GM19193 (cell line): Measurements from ENCODE around the gene ITPRID2.

Source experiments
- POLR2A ChIP-seq: IDR thresholded peaks from 4 replicates; pipeline ENCODE4 v1.6.1; 2011; ENCODE audit not compliant: insufficient read depth, insufficient read length; ENCODE audit errors: extremely low read depth

The ITPRID2 gene

GRCh38 chr2:181891258-181891965 is at the start of gene ITPRID2:
ITPRID2 (plus strand) TSS chr2:181891730; CDS start chr2:181892067, 337 bp downstream.
- TF ChIP-seq POLR2A = no peak

- TF ChIP-seq POLR2A = no peak
These were observed 46.8 kb upstream of the ITPRID2 start for GRCh38 chr2:181844551-181845290.

GRCh38 chr2:181846399-181847197 is 44.9 kb upstream of the ITPRID2 start:
- no peak for TF ChIP-seq POLR2A

DNA sequence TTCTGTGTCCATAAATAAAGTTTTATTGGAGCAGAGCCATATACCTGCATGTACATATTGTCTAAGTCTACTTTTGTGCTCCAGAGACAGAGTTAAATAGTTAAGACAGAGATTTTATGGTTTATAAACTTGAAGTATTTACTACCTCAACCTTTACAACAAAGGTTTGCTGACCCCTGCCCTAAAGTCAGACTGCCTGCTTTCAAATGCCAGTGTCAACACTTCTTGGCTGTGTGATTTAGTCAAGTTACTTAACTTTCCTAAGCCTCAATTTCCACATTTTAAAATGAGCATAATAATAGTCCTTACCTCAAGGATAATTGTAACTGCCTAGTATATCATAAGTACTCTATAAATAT is 44.4 kb upstream of the ITPRID2 start:
- no peak for TF ChIP-seq POLR2A

- no peak for TF ChIP-seq POLR2A
These were observed 43.8 kb upstream of the ITPRID2 start for GRCh38 chr2:181847702-181848101.

DNA sequence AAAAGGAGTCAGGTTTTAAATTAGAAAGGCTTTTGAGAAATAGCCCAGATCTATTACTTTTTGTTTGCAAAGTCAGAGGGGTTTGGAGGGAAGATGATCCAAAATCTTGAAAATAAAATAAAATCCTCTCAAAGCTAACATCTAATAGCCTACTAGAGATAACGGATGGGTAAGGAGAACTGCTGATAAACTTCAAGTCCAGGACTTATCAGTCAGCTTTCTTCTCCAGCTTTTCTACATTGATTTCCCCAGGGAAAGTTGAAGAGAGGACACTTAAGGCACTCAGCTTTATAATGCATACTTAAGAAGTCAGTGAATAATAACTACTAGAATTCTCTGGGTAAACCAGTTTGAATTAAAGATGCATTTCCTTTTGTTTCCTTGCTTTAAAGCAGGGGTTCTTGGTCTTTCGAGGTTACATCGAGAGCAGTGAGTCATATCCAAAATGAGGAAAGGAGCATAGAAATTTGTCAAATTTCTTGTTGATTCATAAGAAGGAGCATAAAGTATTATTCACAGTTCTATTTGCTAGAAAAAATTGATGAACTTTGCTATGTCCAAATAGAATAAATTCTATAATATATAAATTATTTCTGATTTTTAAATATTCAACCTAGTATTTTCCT is 43.2 kb upstream of the ITPRID2 start:
- TF ChIP-seq POLR2A = no peak

GRCh38 chr2:181849601-181850000 is 41.9 kb upstream of the ITPRID2 start:
- no peak for TF ChIP-seq POLR2A

- TF ChIP-seq POLR2A = no peak
These were observed 40.5 kb upstream of the ITPRID2 start for GRCh38 chr2:181850936-181851560.

DNA sequence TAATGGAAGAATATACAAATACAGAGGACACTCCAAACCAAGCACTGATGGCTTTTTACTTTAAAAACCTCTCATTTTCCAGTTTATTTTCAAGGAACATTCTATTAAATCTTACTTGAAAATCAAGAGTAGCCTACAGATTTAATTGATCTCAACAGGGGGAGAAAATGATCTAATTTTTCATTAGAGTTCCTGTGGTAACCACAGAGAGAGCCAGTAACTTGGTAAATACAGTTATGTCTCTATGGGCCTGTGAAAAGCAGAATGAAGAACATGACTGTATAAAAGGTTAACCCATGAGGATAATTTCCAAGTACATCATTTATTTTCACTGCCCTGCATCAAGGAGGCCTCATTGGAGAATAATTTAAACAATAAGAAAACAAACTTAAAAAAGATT is 39.8 kb upstream of the ITPRID2 start:
- TF ChIP-seq POLR2A = no peak

DNA sequence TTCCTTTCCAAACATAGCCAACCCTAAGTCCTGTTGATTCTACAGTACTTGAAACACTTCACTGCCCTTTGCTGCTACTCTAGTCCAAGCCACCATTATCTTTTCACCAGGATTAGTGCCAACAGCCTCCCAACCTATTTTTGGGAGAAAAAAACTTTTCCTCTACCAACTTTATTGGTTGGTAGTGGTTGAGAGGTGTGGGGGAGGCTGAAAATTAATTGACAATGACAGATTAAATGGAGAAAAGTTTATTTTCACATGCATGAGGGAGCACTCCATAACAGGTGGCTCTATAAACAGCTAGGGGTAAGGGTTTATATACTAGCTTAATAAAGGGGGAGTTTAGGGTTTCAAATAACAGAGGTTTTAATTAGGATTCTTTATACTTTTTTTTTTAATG is 37.8 kb upstream of the ITPRID2 start:
- TF ChIP-seq POLR2A = no peak

DNA sequence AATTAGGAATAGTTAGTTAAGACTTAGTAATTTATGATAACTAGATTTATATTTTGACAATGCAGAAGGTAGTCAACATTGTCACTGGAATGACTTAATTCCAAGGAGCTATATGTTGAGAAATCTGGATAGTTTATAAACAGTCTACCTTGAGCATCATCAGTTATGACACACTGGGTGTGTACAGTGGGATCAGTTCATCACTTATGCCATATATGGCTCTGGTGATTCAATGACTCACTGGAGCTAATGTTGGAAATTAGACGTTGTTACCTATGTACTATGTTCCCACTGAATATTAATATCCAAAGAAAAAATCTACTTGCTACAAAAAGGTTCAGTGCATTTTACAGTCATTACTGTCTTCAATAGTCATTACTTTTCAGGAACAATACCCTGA is 34.0 kb upstream of the ITPRID2 start:
- no peak for TF ChIP-seq POLR2A

DNA sequence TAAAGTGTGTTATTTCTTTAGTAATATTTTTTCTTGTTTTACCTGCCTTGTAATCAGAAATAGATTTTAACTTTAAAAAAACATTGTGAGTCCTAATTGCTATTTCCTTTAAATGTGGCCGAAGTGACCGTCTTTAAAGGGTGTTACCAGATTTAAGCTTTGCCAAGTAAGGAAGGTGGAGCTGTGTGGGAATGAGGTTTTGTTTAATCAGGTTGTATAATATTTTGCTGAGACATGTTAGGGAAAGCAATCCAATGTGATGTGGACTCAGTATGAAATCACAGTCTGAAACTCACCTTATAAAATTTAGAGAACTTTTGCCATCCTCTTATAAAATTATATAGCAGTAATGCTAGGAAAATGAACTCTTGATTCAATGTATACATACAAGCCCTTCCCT is 32.9 kb upstream of the ITPRID2 start:
- no peak for TF ChIP-seq POLR2A

DNA sequence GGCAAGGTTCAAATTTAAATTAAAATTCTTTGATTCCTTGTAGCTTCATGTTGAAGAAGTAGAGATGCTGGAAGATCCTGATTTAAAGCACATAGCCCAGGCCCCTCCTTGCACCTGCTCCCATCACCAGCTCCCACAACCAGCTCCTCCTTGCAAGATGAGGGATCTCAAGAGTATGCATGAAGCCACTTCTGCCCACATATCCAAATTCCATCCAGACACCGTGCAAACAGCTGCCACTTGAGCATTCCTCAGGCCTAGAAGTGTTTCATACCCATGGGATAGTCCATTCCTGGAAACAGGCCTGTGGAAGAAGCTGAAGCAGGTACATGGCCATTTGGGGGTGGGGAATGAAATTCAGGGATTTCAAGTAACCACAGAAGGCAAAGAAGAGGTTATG is 32.4 kb upstream of the ITPRID2 start:
- TF ChIP-seq POLR2A = no peak

DNA sequence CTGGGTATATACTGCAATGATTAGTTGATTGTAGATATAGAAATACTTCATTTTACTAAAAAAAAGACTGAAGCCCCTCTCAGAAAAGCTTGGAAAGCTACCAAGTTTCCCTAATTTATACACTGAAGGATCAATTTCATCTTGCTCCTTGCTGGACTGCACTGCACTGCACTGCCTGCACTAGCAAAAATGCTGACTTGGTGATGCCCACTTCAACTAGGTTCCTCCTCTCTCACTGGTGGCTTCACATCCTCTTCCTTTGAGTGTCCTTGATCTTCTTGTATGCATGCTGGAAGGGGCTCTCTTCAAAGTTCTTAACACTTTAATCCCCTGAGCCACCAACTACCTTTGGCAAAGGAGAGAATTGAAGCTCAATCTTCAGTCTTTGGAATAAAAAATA is 31.7 kb upstream of the ITPRID2 start:
- TF ChIP-seq POLR2A = no peak

- no peak for TF ChIP-seq POLR2A
These were observed 30.2 kb upstream of the ITPRID2 start for GRCh38 chr2:181861379-181861778.
